Activated CD4-positive, alpha-beta T cell treated with anti-CD3 and anti-CD28 coated beads for 24 hours (primary cell): ENCODE data around the gene BTN3A1.
A peak's percentile ranks its signal among the peaks of the same experiment; 100 is the strongest.
"Not testable (repeated sequence)": the region's sequence is repeated elsewhere in the genome, so short reads cannot be mapped to it uniquely, and the experiment has no call there.

Experiments used
- DNase-seq, 2 donors: peaks; one replicate each; pipeline ENCODE4 v3.0.0-alpha.2; 2020; ENCODE audit warnings: low read depth in 2 of 2

The BTN3A1 gene

GRCh38 chr6:26401987-26402658 is at the start of gene BTN3A1:
Gene BTN3A1 (plus strand): TSS chr6:26402275. CDS start chr6:26405564, 3,289 bp downstream.
- peak; percentile 24 to 44 for DNase-seq

GRCh38 chr6:26352315-26352714 is 49.8 kb upstream of the BTN3A1 start:
- DNase-seq = no peak

GRCh38 chr6:26354162-26354561 is 47.9 kb upstream of the BTN3A1 start:
- no peak for DNase-seq

- no peak for DNase-seq
Observed at GRCh38 chr6:26355366-26355765, 46.7 kb upstream of the BTN3A1 start.

- not testable (repeated sequence) for DNase-seq
Observed at GRCh38 chr6:26357543-26357942, 44.5 kb upstream of the BTN3A1 start.

GRCh38 chr6:26358511-26358981 is 43.5 kb upstream of the BTN3A1 start:
- no peak for DNase-seq

- no peak for DNase-seq
Observed at GRCh38 chr6:26359765-26360164, 42.3 kb upstream of the BTN3A1 start.

- DNase-seq = no peak
Observed at GRCh38 chr6:26360451-26361416, 41.3 kb upstream of the BTN3A1 start.

- no peak for DNase-seq
Observed at GRCh38 chr6:26361544-26361943, 40.5 kb upstream of the BTN3A1 start.

GRCh38 chr6:26362093-26362835 is 39.8 kb upstream of the BTN3A1 start:
- DNase-seq = no peak

GRCh38 chr6:26362836-26363220 is 39.2 kb upstream of the BTN3A1 start:
- DNase-seq = no peak

GRCh38 chr6:26363882-26364701 is 38.0 kb upstream of the BTN3A1 start:
- DNase-seq = no peak

- DNase-seq = no peak
Observed at GRCh38 chr6:26365633-26365995, 36.5 kb upstream of the BTN3A1 start.

- DNase-seq = no peak
Observed at GRCh38 chr6:26366504-26366903, 35.6 kb upstream of the BTN3A1 start.

GRCh38 chr6:26367114-26367513 is 35.0 kb upstream of the BTN3A1 start:
- no peak for DNase-seq

- not testable (repeated sequence) for DNase-seq
Observed at GRCh38 chr6:26371813-26372212, 30.3 kb upstream of the BTN3A1 start.

- DNase-seq = no peak
Observed at GRCh38 chr6:26372308-26373144, 29.5 kb upstream of the BTN3A1 start.

GRCh38 chr6:26375270-26375669 is 26.8 kb upstream of the BTN3A1 start:
- DNase-seq = no peak

GRCh38 chr6:26377719-26378118 is 24.4 kb upstream of the BTN3A1 start:
- no peak for DNase-seq

- not testable (repeated sequence) for DNase-seq
Observed at GRCh38 chr6:26378143-26378542, 23.9 kb upstream of the BTN3A1 start.
